Fibroblast of skin of back (primary cell): ENCODE measurements around the gene MMP28.

Experiments used
- DNase-seq: peaks from one replicate; pipeline ENCODE4 v3.0.0-alpha.2; 2013

The MMP28 gene

DNA sequence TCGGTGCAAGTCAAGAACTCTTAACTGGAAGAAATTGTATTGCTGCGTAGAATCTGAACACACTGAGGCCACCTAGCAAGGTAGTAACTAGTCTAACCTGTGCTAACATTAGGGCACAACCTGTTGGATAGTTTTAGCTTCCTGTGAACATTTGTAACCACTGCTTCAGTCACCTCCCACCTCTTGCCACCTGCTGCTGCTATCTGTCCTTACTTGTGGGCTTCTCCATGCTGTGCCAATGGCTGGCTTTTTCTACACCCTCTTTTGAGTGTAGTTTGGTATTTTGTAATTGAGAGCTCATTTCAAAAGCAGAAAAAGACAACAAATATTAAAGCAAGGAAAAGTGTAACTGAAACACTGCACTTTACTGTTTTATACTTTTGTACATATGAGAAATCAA, 71.7 kb downstream of the MMP28 start:
- no peak for DNase-seq

DNA sequence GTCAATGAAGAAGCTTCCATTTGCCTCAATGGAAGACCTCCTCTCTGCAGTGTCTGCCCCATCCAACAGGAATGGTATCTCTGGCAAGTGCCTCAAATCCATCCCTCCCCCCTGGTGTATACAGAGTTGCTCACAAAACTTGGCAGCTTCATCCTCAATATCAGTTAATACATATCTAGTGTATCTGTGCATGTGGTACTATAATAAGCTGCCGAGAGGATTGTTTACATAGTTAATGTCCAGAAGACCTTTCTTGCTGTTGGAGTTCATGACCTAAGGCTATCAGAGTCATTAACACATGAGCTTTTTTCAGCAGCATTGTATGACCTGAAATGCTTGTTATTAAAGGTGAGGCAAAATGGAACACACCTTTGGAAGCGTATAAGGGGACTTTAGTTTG, 78.0 kb downstream of the MMP28 start:
- no peak for DNase-seq

DNA sequence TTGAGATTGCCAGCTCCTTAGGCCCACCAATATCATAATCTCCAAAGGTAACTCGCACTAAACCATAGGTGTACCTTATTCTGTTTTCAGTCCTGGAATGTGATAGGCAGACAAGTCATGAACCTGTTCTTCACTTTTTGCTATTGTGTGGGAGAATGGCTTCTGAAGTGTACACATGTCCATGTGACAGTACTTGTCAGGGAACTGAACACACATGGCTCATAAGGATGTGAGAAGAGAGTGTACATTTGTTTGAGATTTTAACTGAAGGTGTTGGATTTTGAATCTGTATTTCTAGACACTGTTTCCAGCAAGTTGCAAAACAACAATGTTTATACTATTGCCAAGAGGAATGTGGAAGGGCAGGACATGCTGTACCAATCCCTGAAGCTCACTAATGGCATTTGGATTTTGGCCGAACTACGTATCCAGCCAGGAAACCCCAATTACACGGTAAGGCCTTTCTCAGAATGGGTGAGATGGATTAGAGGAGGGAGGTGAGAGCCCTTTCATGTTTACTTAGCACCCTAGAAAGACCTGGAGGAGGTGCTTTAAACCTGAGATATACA, 78.5 kb downstream of the MMP28 start:
- DNase-seq, result no peak

DNA sequence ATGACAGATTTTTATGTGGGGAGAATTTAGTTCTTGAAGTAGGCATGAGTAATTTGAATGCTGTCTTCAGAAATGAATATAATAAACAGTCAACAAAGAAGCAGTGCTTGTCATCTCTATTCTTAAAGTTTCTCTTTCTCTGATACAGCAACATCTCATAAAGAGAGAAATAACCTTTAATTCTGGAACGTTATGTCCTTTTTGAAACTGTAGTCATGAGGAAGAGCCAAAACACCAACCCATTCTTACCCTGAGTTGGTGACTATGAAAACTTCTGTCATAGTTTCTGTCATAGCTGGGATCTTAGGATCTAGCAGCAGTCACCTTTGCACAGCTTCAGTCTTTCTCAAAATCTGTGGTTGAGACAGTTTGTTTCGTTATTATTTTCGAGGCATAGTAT, 79.3 kb downstream of the MMP28 start:
- no peak for DNase-seq
